Measurements from ENCODE around the gene URB1.

GRCh38 chr21:32364387-32364786, 28.4 kb downstream of the URB1 start:
- TF ChIP-seq CTCF (IDR thresholded peaks at IDR 0.05 in 4 of 5, conservative IDR thresholded peaks at IDR 0.05 in 1 of 5) (no peak), POLR2A (IDR thresholded peaks at IDR 0.05) (no peak)

Data from gastrocnemius medialis (tissue), 4 donors.